Aorta (tissue), 5 donors: ENCODE measurements around the gene COG5. TPM values are rescaled to one million over a fixed set of nuclear protein-coding genes. Genes with fewer than 3 reads are reported as not detected.
A peak's percentile ranks its signal among the peaks of the same experiment; 100 is the strongest.
"Not testable (repeated sequence)": the region's sequence is repeated elsewhere in the genome, so short reads cannot be mapped to it uniquely, and the experiment has no call there.

Experiments used
- ATAC-seq: fragments of 200-7000 bp; cut with Tn5 transposase; one replicate; pipeline ENCODE4 v1.9.1; 2022; ENCODE audit warnings: moderate library complexity; ENCODE audit not compliant: low FRiP score
- DNase-seq, 2 donors: peaks; one replicate each; pipeline ENCODE4 v3.0.0-alpha.2; 2020
- H3K27ac ChIP-seq, 2 donors: one replicate each; pipeline ENCODE4 v1.5.1; 2013; ENCODE audit warnings: low read length in 2 of 2, mild to moderate bottlenecking in 2 of 2, moderate library complexity in 2 of 2, control low read depth in 1 of 2, inconsistent platforms in 1 of 2, low read depth in 1 of 2
- H3K27me3 ChIP-seq, 2 donors: one replicate each; pipeline ENCODE4 v1.6.1; 2013; ENCODE audit warnings: control low read depth in 1 of 2, low read length in 1 of 2, mild to moderate bottlenecking in 1 of 2, moderate library complexity in 1 of 2; ENCODE audit not compliant: insufficient read depth in 2 of 2, control insufficient read depth in 1 of 2
- H3K36me3 ChIP-seq, 2 donors: one replicate each; pipeline ENCODE4 v1.6.1; 2013; ENCODE audit warnings: control low read depth in 1 of 2, low read length in 1 of 2, mild to moderate bottlenecking in 1 of 2; ENCODE audit not compliant: insufficient read depth in 2 of 2, control insufficient read depth in 1 of 2
- H3K4me1 ChIP-seq, 2 donors: one replicate each; pipeline ENCODE4 v1.6.1; 2013; ENCODE audit warnings: low read length in 2 of 2, control low read depth in 1 of 2, mild to moderate bottlenecking in 1 of 2, moderate library complexity in 1 of 2; ENCODE audit not compliant: insufficient read depth in 2 of 2, control insufficient read depth in 1 of 2
- H3K4me3 ChIP-seq, 2 donors: one replicate each; pipeline ENCODE4 v1.5.1; 2013; ENCODE audit warnings: low read length in 2 of 2, control low read depth in 1 of 2, mild to moderate bottlenecking in 1 of 2
- H3K9me3 ChIP-seq: one replicate; pipeline ENCODE4 v1.6.1; 2013; ENCODE audit warnings: mild to moderate bottlenecking, low read length; ENCODE audit not compliant: control insufficient read depth
- WGBS, 2 donors: extraction: QIAGEN DNeasy Blood & Tissue Kit; methylation state at CpG; one replicate each; pipeline ENCODE4 v1.1.7; 2013; 5-methylcytosine and 5-hydroxymethylcytosine counted together
- intact Hi-C, 2 donors: fragments of 100-400 bp; cut with DNase I; formaldehyde crosslinking; loops; one replicate each; pipeline versions ENCODE4 v1.14.2 to v1.15.0; 2022
- polyA plus RNA-seq, 2 donors: library from polyadenylated mRNA; stranded (reverse); fragments of 200-250 nt; gene quantifications; one replicate each; pipeline ENCODE4 v1.2.3, GENCODE V29; 2013
- total RNA-seq, 2 donors: library from RNA; stranded (reverse); fragmentation: NEBNext Ultra II Directional; extraction: Animal tissue kit (Norgen Biotek cat#: 25700); gene quantifications; one replicate each; pipeline ENCODE4 v1.2.1, GENCODE V29; 2021
- donor health status: healthy with polysubstance abuse.
- donor health status: Bipolar disorder and iron deficiency.
- donor health status: DM: no; HTN: no; CAD: no.
- donor health status: DM: no; HTN: no; CAD: no.
- donor health status: DM: yes; HTN: yes; CAD: no.

The COG5 gene
- total and polyA plus RNA-seq, 4 donors, result 8.6 to 58.2 (median 33.4) TPM

DNA sequence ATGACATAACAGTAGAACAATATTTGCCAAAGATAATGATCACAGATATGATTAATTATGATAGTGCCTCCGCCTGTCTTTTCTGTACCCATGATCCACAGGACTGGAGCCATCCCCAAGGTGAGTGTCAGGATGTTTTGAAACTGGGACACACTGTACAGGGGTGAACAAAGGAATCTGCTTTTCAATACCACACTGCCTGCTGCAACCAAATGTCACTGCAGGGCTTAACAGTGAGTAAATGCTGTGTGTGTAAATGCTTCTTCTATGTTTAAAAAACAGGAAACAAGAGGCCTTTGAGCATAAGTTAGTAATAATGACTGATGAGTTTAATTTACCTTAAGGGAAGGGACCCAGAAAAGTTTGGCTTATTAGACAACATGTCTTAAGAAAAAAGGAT lies 329.7 kb downstream of the COG5 start:
- no peak for ATAC-seq

DNA sequence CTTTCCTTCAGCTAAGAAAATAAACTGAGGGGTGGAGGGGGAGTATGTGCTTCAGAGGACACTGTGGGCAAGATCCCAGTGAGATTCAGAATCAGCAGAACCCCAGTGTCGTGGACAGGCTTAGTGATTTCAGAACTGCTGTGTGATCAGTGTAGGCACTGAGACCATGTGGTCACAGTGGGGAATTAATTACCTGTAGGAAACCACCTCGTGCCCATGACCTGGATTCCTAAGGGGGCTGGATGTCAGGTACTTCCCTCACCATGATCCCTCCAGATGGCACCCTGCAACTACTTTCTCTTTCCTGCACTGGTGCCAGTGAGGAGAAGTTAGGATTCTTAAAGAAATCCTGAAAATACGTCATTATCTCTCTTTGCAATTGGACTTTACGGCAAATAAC lies 330.5 kb downstream of the COG5 start:
- Histone ChIP-seq H3K4me3 (no peak overlapping the region), H3K9me3 (no peaks in the 10 kb centered on the region), H3K4me1 (no peaks in the 10 kb centered on the region), H3K27ac (no peak overlapping the region), H3K36me3 (peaks cover 0 to 2% of the 10 kb centered on the region in 2 donors), H3K27me3 (no peaks in the 10 kb centered on the region)
- no peak for ATAC-seq
- 82% methylated on average over 4 of the region's 4 CpGs for WGBS, 2 donors
- intact Hi-C loops, result no loop called here
- no peak for DNase-seq

More for the DNA sequence above, 329.7 kb downstream of the COG5 start:
- intact Hi-C loops, result no loop called here
- Histone ChIP-seq H3K27ac (no peak overlapping the region), H3K9me3 (no peaks in the 10 kb centered on the region), H3K4me1 (no peaks in the 10 kb centered on the region), H3K4me3 (no peak overlapping the region), H3K27me3 (no peaks in the 10 kb centered on the region), H3K36me3 (peaks cover 0 to 2% of the 10 kb centered on the region in 2 donors)
- WGBS, 2 donors, result 94 to 96% methylated on average over 1 of the region's 1 CpG
- DNase-seq, result no peak

DNA sequence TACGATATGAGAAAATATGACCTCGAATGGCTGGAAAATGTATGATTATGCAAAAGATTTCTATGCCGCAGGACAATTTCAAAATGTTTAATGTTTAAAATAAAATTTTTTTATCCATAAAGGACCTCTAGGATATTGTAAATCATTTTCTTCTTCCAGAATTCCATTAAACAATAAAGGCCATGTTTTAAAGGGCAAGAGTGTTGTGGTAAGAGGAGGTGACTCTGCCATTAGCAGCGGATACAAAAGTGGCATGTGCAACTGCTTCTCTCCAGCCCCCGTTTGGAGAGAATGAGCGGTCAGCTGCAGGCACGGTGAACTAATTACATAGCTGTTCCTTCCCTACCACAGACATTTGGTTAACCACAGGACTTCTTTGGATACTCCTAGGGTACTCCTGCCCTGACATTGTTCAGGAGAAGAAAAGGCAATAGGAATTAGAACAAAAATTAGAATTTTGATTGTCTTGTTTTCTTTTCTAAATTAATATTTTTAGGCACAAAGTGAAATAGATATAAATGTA lies 331.1 kb downstream of the COG5 start:
- Histone ChIP-seq H3K4me3 (no peak overlapping the region), H3K4me1 (no peaks in the 10 kb centered on the region), H3K27ac (no peak overlapping the region), H3K27me3 (no peaks in the 10 kb centered on the region), H3K36me3 (peaks cover 0 to 2% of the 10 kb centered on the region in 2 donors), H3K9me3 (no peaks in the 10 kb centered on the region)
- 87 to 92% methylated on average over 7 of the region's 7 CpGs for WGBS, 2 donors
- intact Hi-C loops, result no loop called here
- no peak for ATAC-seq
- DNase-seq, result no peak

DNA sequence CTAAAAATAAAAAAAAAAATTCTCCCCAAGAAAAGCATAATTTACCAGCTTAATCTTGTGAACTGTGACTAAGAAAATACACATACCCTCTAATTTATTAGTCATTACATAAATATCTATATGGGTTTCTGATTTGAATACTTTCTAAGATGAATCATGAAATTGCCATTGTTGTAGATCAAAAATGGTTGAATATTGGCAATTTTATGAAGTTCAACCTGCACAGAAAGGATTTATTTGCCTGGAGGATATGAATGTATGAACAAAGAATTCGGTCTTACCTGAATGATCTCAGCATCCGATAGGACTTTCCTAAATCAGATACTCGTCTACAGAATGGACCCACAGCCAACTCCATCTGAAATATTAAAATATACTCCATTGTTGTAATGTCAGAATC lies 333.4 kb downstream of the COG5 start:
- no peak overlapping the region for H3K27ac ChIP-seq
- DNase-seq (no peak), ATAC-seq (no peak)
- no peaks in the 10 kb centered on the region for H3K27me3 ChIP-seq
- no peaks in the 10 kb centered on the region for H3K4me1 ChIP-seq
- intact Hi-C loops, result no loop called here
- H3K36me3 ChIP-seq, result no peaks in the 10 kb centered on the region
- no peak overlapping the region for H3K4me3 ChIP-seq
- no peaks in the 10 kb centered on the region for H3K9me3 ChIP-seq
- 96 to 98% methylated on average over 3 of the region's 3 CpGs for WGBS, 2 donors

DNA sequence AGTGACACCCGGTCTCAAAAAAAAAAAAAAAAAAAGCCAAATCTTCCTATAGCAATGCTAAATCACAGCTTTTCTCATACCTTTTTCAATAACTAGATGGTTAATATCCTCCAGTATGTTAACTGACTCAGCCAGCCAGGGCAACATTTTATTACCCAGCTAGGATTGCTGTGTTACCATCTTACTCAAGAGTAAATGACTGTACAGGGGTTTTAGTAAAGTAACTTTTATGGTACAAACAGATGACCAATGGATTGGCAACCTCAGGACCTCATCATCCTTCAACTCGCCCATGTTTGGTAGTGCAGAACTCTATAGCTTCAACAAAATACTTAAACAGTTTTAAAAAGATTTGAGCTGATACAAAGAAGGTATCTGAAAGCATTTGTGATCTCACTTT lies 335.4 kb downstream of the COG5 start:
- Histone ChIP-seq H3K27ac (no peak overlapping the region), H3K4me3 (no peak overlapping the region), H3K36me3 (no peaks in the 10 kb centered on the region), H3K27me3 (no peaks in the 10 kb centered on the region), H3K4me1 (peaks cover 0 to 4% of the 10 kb centered on the region in 2 donors), H3K9me3 (no peaks in the 10 kb centered on the region)
- ATAC-seq, result no peak
- WGBS, 2 donors, result 97 to 100% methylated on average over 2 of the region's 2 CpGs
- DNase-seq, result no peak
- intact Hi-C loops, result no loop called here

DNA sequence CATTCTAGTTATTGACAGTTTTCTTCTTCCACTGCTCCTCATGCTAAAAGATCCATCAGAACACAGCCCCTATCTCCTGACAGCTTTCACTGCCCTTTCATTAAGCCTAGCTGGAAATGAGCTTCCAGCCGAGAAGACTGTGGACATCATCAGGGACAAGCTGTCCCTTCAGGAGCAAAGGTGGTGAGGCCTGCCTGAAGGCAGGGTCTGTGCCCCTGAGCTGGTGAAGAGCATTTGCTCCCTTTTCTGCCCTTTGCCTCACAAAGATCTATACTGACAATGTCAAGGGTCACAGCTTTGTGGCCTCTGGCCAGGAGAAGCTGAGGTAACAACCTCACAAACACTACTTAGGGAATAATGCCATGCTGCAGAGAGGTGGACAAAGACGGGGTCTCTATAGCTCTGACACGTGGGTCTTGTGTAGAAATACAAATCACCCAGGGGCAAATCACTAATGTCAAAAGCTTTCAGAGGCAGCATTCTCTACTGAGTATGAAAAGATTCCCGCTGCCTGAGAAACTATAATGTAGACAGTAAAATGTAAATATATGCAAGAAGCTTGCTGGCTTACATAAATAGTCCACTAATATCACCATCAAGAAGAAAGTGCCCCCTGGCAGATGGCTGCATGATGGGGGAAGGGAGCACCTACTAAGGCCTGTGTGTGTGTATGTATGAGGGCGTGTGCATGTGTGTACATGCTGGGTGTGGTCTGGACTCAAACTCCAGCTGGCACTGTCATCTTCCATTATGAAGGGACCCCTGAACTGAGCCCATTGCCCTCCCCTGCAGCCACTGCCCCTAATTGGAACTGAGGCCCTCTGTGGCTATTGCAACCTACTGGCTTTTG lies 339.1 kb downstream of the COG5 start:
- ATAC-seq (peak; percentile 15), DNase-seq (no peak)
- peak overlapping the region in 1 of 2 donors; percentile 81 for H3K27ac ChIP-seq
- intact Hi-C loops, result no loop called here
- 82 to 84% methylated on average over 5 of the region's 5 CpGs for WGBS, 2 donors
- H3K36me3 ChIP-seq, result no peaks in the 10 kb centered on the region
- no peaks in the 10 kb centered on the region for H3K27me3 ChIP-seq
- no peaks in the 10 kb centered on the region for H3K9me3 ChIP-seq
- H3K4me3 ChIP-seq, result no peak overlapping the region
- peaks cover 0 to 4% of the 10 kb centered on the region in 2 donors for H3K4me1 ChIP-seq

DNA sequence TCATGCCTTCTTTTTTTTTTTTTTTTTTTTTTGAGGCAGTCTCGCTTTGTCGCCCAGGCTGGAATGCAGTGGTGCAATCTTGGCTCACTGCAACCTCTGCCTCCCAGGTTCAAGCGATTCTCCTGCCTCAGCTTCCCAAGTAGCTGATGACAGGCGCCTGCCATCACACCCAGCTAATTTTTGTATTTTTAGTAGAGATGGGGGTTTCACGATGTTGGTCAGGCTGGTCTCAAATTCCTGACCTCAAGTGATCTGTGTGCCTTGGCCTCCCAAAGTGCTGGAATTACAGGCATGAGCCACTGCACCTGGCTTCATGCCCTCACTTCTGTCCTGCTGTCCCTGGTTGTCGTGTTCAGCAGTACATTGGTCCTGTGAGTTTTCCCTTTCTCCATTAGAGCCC lies 342.9 kb downstream of the COG5 start:
- H3K4me3 ChIP-seq, H3K9me3 ChIP-seq, ATAC-seq, DNase-seq, intact Hi-C loops, H3K27me3 ChIP-seq, H3K36me3 ChIP-seq, H3K27ac ChIP-seq, H3K4me1 ChIP-seq: not testable (repeated sequence)
- WGBS, 2 donors, result 55 to 62% methylated on average over 6 of the region's 6 CpGs

DNA sequence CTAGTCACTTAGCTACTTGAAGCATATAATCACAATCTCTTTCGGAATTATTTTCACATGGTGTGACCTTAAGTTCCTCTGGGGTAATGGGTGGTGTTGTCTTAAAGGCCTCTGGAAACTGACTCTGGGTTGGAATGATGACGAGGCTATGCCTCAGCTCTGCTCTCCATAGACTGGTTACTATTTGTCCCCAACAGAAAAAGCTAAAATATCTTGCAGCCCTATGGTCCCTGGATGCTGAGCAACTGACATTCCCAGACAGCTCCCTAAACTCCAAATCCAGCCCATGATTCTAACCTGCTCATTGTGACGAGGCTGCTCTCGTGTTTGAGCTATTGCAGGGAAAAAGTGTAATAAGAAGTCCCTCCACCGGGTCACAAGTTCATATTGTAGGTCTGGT lies 343.4 kb downstream of the COG5 start:
- WGBS, 2 donors, result 71% methylated on average over 5 of the region's 5 CpGs
- H3K4me1 ChIP-seq, result peaks cover 0 to 4% of the 10 kb centered on the region in 2 donors
- ATAC-seq, result no peak
- DNase-seq, result no peak
- H3K27me3 ChIP-seq, result no peaks in the 10 kb centered on the region
- no peaks in the 10 kb centered on the region for H3K36me3 ChIP-seq
- intact Hi-C loops, result no loop called here
- no peaks in the 10 kb centered on the region for H3K9me3 ChIP-seq
- no peak overlapping the region for H3K4me3 ChIP-seq
- no peak overlapping the region for H3K27ac ChIP-seq
